GM12873 (cell line): ENCODE measurements around the gene PCSK6.

ENCODE experiments used
- CTCF ChIP-seq: IDR thresholded peaks from 2 replicates; pipeline ENCODE4 v1.5.1; 2012; ENCODE audit warnings: low read depth, mild to moderate bottlenecking, moderate library complexity, low read length, control low read depth; ENCODE audit not compliant: insufficient read depth; ENCODE audit errors: missing control alignments

The PCSK6 gene

GRCh38 chr15:101294731-101295606 is 194.5 kb downstream of the PCSK6 start, which contains the start of gene SNRPA1:
Gene SNRPA1, minus strand, starts transcription at chr15:101295248. Its CDS starts 70 bp downstream, at chr15:101295178.
- TF ChIP-seq CTCF, result no peak

- no peak for TF ChIP-seq CTCF
These were observed 196.4 kb downstream of the PCSK6 start for GRCh38 chr15:101293122-101293521.

- peak; percentile 69 for TF ChIP-seq CTCF
These were observed 200.5 kb downstream of the PCSK6 start for GRCh38 chr15:101288905-101289513.

- TF ChIP-seq CTCF, result no peak
These were observed 202.9 kb downstream of the PCSK6 start for GRCh38 chr15:101286471-101287114.

GRCh38 chr15:101283931-101284330 is 205.6 kb downstream of the PCSK6 start:
- TF ChIP-seq CTCF, result no peak

- TF ChIP-seq CTCF, result no peak
These were observed 209.5 kb downstream of the PCSK6 start for GRCh38 chr15:101280007-101280406.
